Measurements from ENCODE around the gene ZNF606.

ZNF606 gene

GRCh38 chr19:58021541-58022282 is 19.1 kb upstream of the ZNF606 start:
- H4K8ac ChIP-seq (ENCODE audit: low read depth, low read length) = no peak overlapping the region
- no peak overlapping the region for H2BK12ac ChIP-seq (ENCODE audit: low read length)
- DNase-seq = peak in 1 of 2 donors; percentile 47
- H3K27me3 ChIP-seq (ENCODE audit: insufficient read depth, low read length) = no peaks in the 10 kb centered on the region
- H3K36me3 ChIP-seq (ENCODE audit: control insufficient read depth in 1 of 2, insufficient read depth in 2 of 2, low read length in 2 of 2) = no peaks in the 10 kb centered on the region
- H3K79me1 ChIP-seq (ENCODE audit: low read length) = no peaks in the 10 kb centered on the region
- no peaks in the 10 kb centered on the region for H3K4me1 ChIP-seq (ENCODE audit: control insufficient read depth in 1 of 2, insufficient read depth in 2 of 2, low read length in 2 of 2)
- no CpG with 5 or more reads among the region's 30 CpGs for WGBS (ENCODE audit: extremely low coverage, insufficient coverage, insufficient read length)
- H3K18ac ChIP-seq (ENCODE audit: low read length) = no peak overlapping the region
- H4K91ac ChIP-seq (ENCODE audit: low read depth, low read length) = no peak overlapping the region
- no peaks in the 10 kb centered on the region for H3K79me2 ChIP-seq (ENCODE audit: control insufficient read depth, insufficient read depth, low read length, poor library complexity)
- no peak overlapping the region for H3K4me2 ChIP-seq (ENCODE audit: low read length)
- no peak overlapping the region for H3K23ac ChIP-seq (ENCODE audit: low read length)
- H3K27ac ChIP-seq (ENCODE audit: low read depth, low read length) = no peak overlapping the region
- no peak overlapping the region for H3K14ac ChIP-seq (ENCODE audit: low read length)
- no peak overlapping the region for H2BK5ac ChIP-seq (ENCODE audit: low read depth, low read length, poor library complexity)
- no peak overlapping the region for H3K9ac ChIP-seq (ENCODE audit: low read length)
- H4K12ac ChIP-seq (ENCODE audit: low read depth, low read length) = no peak overlapping the region
- no peak overlapping the region for H2AFZ ChIP-seq (ENCODE audit: insufficient read depth, low read length, poor library complexity)
- H3K4me3 ChIP-seq (ENCODE audit: low read depth, low read length) = no peak overlapping the region
- H3K4ac ChIP-seq (ENCODE audit: low read depth, low read length) = no peak overlapping the region
- no peak overlapping the region for H2BK120ac ChIP-seq (ENCODE audit: insufficient read depth, low read length, poor library complexity)
- H2AK5ac ChIP-seq (ENCODE audit: low read length) = no peak overlapping the region
- peaks cover 27% of the 10 kb centered on the region for H3K9me3 ChIP-seq (ENCODE audit: insufficient read depth, low read depth, low read length)

GRCh38 chr19:58020129-58020528 is 17.5 kb upstream of the ZNF606 start:
- no peak for DNase-seq
- Histone ChIP-seq H3K4me3 (ENCODE audit: low read depth, low read length) (no peak overlapping the region), H3K14ac (ENCODE audit: low read length) (no peak overlapping the region), H3K9ac (ENCODE audit: low read length) (no peak overlapping the region), H3K79me2 (ENCODE audit: control insufficient read depth, insufficient read depth, low read length, poor library complexity) (no peaks in the 10 kb centered on the region), H3K9me3 (ENCODE audit: insufficient read depth, low read depth, low read length) (peaks cover 21% of the 10 kb centered on the region), H2BK12ac (ENCODE audit: low read length) (no peak overlapping the region), H3K4me1 (ENCODE audit: control insufficient read depth in 1 of 2, insufficient read depth in 2 of 2, low read length in 2 of 2) (no peaks in the 10 kb centered on the region), H4K12ac (ENCODE audit: low read depth, low read length) (no peak overlapping the region), H3K36me3 (ENCODE audit: control insufficient read depth in 1 of 2, insufficient read depth in 2 of 2, low read length in 2 of 2) (no peaks in the 10 kb centered on the region), H3K27me3 (ENCODE audit: insufficient read depth, low read length) (no peaks in the 10 kb centered on the region), H2BK120ac (ENCODE audit: insufficient read depth, low read length, poor library complexity) (no peak overlapping the region), H4K8ac (ENCODE audit: low read depth, low read length) (no peak overlapping the region), H3K4me2 (ENCODE audit: low read length) (no peak overlapping the region), H3K18ac (ENCODE audit: low read length) (no peak overlapping the region), H2AFZ (ENCODE audit: insufficient read depth, low read length, poor library complexity) (no peak overlapping the region), H3K79me1 (ENCODE audit: low read length) (no peaks in the 10 kb centered on the region), H3K4ac (ENCODE audit: low read depth, low read length) (no peak overlapping the region), H3K23ac (ENCODE audit: low read length) (no peak overlapping the region), H4K91ac (ENCODE audit: low read depth, low read length) (no peak overlapping the region), H3K27ac (ENCODE audit: low read depth, low read length) (no peak overlapping the region), H2BK5ac (ENCODE audit: low read depth, low read length, poor library complexity) (no peak overlapping the region), H2AK5ac (ENCODE audit: low read length) (no peak overlapping the region)
- WGBS (ENCODE audit: extremely low coverage, insufficient coverage, insufficient read length) = no CpG with 5 or more reads among the region's 7 CpGs

- Histone ChIP-seq H3K4ac (ENCODE audit: low read depth, low read length) (no peak overlapping the region), H3K4me3 (ENCODE audit: low read depth, low read length) (no peak overlapping the region), H2BK12ac (ENCODE audit: low read length) (no peak overlapping the region), H3K27me3 (ENCODE audit: insufficient read depth, low read length) (no peaks in the 10 kb centered on the region), H3K36me3 (ENCODE audit: control insufficient read depth in 1 of 2, insufficient read depth in 2 of 2, low read length in 2 of 2) (peaks cover 4% of the 10 kb centered on the region in 2 experiments), H3K9ac (ENCODE audit: low read length) (no peak overlapping the region), H2BK5ac (ENCODE audit: low read depth, low read length, poor library complexity) (no peak overlapping the region), H3K79me2 (ENCODE audit: control insufficient read depth, insufficient read depth, low read length, poor library complexity) (no peaks in the 10 kb centered on the region), H3K18ac (ENCODE audit: low read length) (no peak overlapping the region), H3K23ac (ENCODE audit: low read length) (no peak overlapping the region), H4K12ac (ENCODE audit: low read depth, low read length) (no peak overlapping the region), H2AK5ac (ENCODE audit: low read length) (no peak overlapping the region), H2BK120ac (ENCODE audit: insufficient read depth, low read length, poor library complexity) (no peak overlapping the region), H3K4me2 (ENCODE audit: low read length) (no peak overlapping the region), H3K9me3 (ENCODE audit: insufficient read depth, low read depth, low read length) (peaks cover 33% of the 10 kb centered on the region), H3K27ac (ENCODE audit: low read depth, low read length) (no peak overlapping the region), H3K14ac (ENCODE audit: low read length) (no peak overlapping the region), H3K4me1 (ENCODE audit: control insufficient read depth in 1 of 2, insufficient read depth in 2 of 2, low read length in 2 of 2) (peaks cover 0 to 2% of the 10 kb centered on the region in 2 experiments), H4K8ac (ENCODE audit: low read depth, low read length) (no peak overlapping the region), H4K91ac (ENCODE audit: low read depth, low read length) (no peak overlapping the region), H3K79me1 (ENCODE audit: low read length) (no peaks in the 10 kb centered on the region), H2AFZ (ENCODE audit: insufficient read depth, low read length, poor library complexity) (no peak overlapping the region)
- DNase-seq = no peak
- no CpG with 5 or more reads among the region's 5 CpGs for WGBS (ENCODE audit: extremely low coverage, insufficient coverage, insufficient read length)
These were observed 11.5 kb upstream of the ZNF606 start for GRCh38 chr19:58014141-58014540.

GRCh38 chr19:58010507-58010906 is 7.9 kb upstream of the ZNF606 start:
- no peak overlapping the region for H3K4me2 ChIP-seq (ENCODE audit: low read length)
- H3K4me1 ChIP-seq (ENCODE audit: control insufficient read depth in 1 of 2, insufficient read depth in 2 of 2, low read length in 2 of 2) = peaks cover 0 to 2% of the 10 kb centered on the region in 2 experiments

More at GRCh38 chr19:58010507-58010906, 7.9 kb upstream of the ZNF606 start:
- no peak overlapping the region for H3K9ac ChIP-seq (ENCODE audit: low read length)
- H3K27me3 ChIP-seq (ENCODE audit: insufficient read depth, low read length) = no peaks in the 10 kb centered on the region
- peaks cover 6 to 10% of the 10 kb centered on the region in 2 experiments for H3K36me3 ChIP-seq (ENCODE audit: control insufficient read depth in 1 of 2, insufficient read depth in 2 of 2, low read length in 2 of 2)
- H2BK12ac ChIP-seq (ENCODE audit: low read length) = no peak overlapping the region
- H2BK5ac ChIP-seq (ENCODE audit: low read depth, low read length, poor library complexity) = no peak overlapping the region
- H3K4ac ChIP-seq (ENCODE audit: low read depth, low read length) = no peak overlapping the region
- WGBS (ENCODE audit: extremely low coverage, insufficient coverage, insufficient read length) = no CpG with 5 or more reads among the region's 22 CpGs
- H2AK5ac ChIP-seq (ENCODE audit: low read length) = no peak overlapping the region
- H3K23ac ChIP-seq (ENCODE audit: low read length) = no peak overlapping the region
- peaks cover 35% of the 10 kb centered on the region for H3K9me3 ChIP-seq (ENCODE audit: insufficient read depth, low read depth, low read length)
- H3K18ac ChIP-seq (ENCODE audit: low read length) = no peak overlapping the region
- H4K8ac ChIP-seq (ENCODE audit: low read depth, low read length) = no peak overlapping the region
- H3K27ac ChIP-seq (ENCODE audit: low read depth, low read length) = no peak overlapping the region
- H3K79me1 ChIP-seq (ENCODE audit: low read length) = no peaks in the 10 kb centered on the region
- H4K12ac ChIP-seq (ENCODE audit: low read depth, low read length) = no peak overlapping the region
- DNase-seq = no peak
- H3K79me2 ChIP-seq (ENCODE audit: control insufficient read depth, insufficient read depth, low read length, poor library complexity) = no peaks in the 10 kb centered on the region
- no peak overlapping the region for H2BK120ac ChIP-seq (ENCODE audit: insufficient read depth, low read length, poor library complexity)
- no peak overlapping the region for H4K91ac ChIP-seq (ENCODE audit: low read depth, low read length)
- H2AFZ ChIP-seq (ENCODE audit: insufficient read depth, low read length, poor library complexity) = no peak overlapping the region
- H3K4me3 ChIP-seq (ENCODE audit: low read depth, low read length) = no peak overlapping the region
- no peak overlapping the region for H3K14ac ChIP-seq (ENCODE audit: low read length)

Measured in trophoblast cell (in vitro differentiated cells and primary cell).